Dermis blood vessel endothelial cell (primary cell): ENCODE results near the gene IBA57. TPM values are rescaled to one million over a fixed set of nuclear protein-coding genes. Genes with fewer than 3 reads are reported as not detected.
"Not testable (repeated sequence)": the region's sequence is repeated elsewhere in the genome, so short reads cannot be mapped to it uniquely, and the experiment has no call there.

Experiments used
- DNase-seq: peaks from one replicate; pipeline ENCODE4 v3.0.0; 2010
- total RNA-seq: library from RNA; depleted of rRNA; stranded (reverse); fragments of >200 nt; gene quantifications from 2 replicates; pipeline ENCODE4 v1.2.3, GENCODE V29; 2014

The IBA57 gene
- total RNA-seq, 1 donor from 2014 or later = 9.5 TPM

DNA sequence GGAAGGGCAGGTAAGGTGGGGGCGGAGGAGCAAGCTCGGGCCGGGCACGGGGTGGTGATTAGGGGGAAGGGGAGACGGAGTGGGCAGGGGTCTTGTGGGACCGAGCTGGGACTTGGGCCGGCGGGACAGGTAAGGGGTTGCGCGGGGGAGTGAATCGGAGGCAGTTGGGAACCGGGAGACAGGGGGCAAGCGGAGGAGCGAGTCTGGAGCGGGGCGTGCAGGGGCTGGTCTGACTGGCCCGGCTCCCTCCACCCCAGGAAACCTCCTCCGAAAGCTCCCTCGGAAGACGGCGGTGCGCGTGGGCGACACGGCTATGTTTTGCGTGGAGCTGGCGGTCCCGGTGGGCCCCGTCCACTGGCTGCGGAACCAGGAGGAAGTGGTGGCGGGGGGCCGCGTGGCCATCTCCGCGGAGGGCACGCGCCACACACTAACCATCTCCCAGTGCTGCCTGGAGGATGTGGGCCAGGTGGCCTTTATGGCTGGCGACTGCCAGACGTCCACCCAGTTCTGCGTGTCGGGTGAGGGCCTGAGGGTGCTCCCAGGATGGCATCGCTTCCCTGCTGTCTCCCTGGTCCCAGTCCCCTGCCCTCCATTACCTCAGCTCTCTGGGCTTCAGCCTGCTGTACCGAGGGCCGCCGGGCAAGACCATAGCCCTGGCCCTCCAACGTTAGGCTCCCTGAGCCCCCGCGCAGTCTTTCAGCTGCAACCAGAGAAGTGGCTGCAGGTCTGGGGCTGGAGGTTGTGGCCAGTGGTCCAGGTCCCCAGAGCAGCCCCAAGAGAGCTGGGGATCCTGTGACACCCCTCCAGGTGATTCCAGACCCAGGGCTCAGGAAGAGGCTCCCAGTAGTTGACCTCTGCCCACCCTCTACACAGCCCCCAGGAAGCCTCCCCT is 48.6 kb downstream of the IBA57 start:
- no peak for DNase-seq

GRCh38 chr1:228214921-228215662 is 49.5 kb downstream of the IBA57 start:
- DNase-seq = no peak

GRCh38 chr1:228215663-228216116 is 50.1 kb downstream of the IBA57 start:
- DNase-seq = no peak

DNA sequence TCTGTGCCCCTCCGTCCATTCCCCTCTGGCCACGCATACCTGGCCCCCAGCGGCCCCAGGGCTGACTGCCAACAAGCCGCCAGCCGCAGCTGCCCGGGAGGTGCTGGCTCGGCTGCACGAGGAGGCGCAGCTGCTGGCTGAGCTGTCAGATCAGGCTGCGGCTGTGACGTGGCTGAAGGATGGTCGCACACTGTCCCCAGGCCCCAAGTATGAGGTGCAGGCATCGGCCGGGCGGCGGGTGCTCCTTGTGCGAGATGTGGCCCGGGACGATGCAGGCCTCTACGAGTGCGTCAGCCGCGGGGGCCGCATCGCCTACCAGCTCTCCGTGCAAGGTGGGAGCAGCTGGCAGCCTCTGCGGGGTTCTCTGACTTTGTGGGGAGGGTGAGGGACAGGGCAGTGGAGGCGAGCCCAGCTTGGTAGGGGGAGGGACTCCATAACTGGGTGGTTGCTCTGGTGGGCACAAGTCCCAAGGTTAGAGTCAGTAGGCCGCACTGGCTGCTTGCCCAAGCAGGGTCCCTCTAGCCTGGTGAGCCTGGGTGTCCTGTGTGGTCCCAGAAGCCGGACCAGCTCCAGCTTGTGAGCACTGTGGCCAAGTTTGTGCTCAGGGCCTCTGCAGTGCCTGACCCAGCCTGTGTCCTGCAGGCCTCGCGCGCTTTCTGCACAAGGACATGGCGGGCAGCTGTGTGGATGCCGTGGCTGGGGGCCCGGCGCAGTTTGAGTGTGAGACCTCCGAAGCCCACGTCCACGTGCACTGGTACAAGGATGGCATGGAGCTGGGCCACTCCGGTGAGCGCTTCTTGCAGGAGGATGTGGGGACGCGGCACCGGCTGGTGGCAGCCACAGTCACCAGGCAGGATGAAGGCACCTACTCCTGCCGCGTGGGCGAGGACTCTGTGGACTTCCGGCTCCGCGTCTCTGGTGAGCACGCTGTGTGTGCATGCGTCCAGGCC is 51.0 kb downstream of the IBA57 start:
- DNase-seq = no peak

DNA sequence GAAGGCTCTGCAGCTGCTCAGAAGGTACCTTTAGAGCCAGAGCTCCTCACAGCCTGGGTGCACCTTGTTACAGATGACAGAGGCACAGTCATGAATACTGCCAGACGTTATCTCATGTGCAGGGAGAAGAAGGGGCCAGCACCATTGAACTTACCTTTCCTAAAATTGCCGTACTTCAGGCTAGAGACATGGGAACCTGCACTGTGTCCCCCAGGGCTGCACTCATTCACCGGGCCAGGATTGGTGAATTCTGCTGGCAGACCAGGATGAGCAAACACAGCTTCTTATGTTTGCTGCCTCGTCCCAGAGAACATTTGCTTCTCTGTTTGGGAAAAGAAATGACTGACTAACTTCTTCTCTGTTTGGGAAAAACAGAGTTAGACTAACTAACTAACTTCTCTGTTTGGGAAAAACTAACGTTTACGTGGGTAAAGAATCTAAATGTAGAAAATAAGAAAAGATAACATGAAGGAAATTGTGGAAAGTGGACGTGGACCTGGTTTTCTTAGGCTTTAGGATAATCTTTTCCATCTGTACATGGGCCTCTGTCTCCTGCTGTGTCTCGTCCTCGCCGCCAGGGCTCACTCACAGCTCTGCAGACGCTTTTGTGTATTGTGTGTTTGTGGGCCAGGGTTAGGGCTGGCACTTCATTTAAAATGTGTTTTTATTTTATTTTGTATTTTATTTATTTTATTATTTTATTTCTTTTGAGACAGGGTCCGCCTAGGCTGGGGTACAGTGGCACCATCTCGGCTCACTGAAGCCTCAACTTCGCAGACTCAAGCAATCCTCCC is 52.1 kb downstream of the IBA57 start:
- no peak for DNase-seq

GRCh38 chr1:228218513-228219244 is 53.1 kb downstream of the IBA57 start:
- DNase-seq = no peak

GRCh38 chr1:228219245-228219961 is 53.8 kb downstream of the IBA57 start:
- no peak for DNase-seq

DNA sequence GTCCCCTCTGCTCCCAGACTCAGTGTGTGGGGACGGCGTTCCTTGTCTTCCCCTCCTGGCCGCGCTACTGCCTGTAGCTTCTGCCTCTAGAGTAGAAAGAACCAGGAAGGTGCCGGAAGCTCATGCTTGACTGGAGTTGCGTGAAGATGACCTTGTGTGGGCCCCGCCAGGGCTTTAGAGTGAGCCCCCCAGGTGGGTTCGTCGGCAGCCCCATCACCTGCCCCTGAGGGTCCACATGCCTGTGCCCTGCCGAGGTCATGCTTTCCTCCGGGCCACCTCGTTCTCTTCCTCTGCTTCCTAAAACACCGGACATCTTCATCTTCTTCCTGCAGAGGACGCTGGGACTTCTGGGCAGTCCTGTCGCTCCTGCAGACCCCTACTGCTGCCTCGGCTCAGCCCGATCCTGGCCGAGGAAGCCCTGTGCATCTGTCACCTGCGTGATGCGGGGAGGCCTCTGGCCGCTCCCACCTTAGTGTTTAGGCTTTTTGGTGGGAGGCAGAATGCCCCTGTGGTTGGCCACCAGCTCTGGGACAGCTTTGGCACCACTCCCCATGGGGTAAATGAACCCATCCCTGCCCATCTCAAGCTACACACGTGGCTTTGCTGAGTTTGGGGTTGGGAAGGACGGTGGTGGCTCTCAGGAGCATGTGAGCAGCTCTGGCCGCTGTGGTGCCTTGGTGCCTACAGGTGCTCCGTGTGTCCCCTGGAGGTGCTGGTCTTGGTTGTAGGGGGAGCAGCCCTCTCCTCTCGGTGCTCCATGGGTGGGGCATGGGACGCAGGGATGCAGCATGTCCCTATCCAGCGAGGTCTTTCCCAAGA is 54.6 kb downstream of the IBA57 start:
- DNase-seq = no peak

DNA sequence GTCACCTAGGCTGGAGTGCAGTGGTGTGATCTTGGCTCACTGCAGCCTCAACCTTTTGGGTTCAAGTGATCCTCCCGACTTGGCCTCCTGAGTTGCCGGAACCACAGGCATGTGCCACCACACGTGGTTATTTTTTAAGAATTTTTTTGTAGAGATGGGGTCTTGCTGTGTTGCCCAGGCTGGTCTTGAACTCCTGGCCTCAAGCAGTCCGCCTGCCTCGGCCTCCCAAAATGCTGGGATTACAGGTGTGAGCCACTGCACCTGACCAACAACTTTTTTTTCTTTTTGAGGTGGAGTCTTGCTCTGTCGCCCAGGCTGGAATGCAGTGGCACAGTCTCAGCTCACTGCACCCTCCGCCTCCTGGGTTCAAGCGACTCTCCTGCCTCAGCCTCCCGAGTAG is 55.5 kb downstream of the IBA57 start:
- not testable (repeated sequence) for DNase-seq

DNA sequence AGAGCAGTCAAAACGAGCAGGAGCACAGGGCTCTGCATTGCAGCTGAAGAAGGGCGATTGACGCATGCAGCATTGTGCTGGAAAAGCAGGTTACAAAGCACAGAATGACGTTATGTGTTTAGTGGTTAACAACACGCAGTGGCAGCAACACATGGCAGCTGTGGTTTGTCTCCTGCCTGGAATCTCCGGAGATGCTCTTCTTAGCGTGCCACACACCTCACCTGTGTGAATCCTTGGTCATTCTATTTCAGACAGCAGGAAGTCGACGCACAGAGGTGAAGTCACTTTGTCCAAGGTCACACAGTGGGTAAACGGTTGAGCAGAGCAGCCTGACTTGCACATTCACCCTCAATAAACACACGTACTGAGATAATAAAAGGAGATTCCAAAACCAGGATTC is 56.9 kb downstream of the IBA57 start:
- no peak for DNase-seq

- DNase-seq = no peak
These were observed 58.9 kb downstream of the IBA57 start for GRCh38 chr1:228224198-228225164.

GRCh38 chr1:228225165-228225710 is 59.6 kb downstream of the IBA57 start:
- no peak for DNase-seq

DNA sequence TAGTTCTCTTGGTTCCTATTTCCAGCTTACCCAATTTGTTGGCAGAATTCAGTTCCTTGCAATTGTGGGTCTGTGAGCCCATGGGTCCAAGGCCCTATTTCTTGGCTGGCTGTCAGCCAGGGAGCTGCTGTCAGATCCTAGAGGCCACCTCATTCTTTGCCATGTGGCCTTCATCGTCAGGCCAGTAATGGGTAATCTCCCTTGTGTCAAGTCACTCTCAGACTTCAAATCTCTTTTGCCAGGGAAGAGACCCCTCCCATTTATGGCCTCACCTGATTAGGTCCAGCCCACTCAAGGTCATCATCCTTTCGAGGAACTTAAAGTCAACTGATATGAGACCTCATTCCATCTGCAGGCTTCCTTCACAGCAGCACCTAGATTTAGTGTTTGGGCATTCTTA is 60.1 kb downstream of the IBA57 start:
- no peak for DNase-seq

DNA sequence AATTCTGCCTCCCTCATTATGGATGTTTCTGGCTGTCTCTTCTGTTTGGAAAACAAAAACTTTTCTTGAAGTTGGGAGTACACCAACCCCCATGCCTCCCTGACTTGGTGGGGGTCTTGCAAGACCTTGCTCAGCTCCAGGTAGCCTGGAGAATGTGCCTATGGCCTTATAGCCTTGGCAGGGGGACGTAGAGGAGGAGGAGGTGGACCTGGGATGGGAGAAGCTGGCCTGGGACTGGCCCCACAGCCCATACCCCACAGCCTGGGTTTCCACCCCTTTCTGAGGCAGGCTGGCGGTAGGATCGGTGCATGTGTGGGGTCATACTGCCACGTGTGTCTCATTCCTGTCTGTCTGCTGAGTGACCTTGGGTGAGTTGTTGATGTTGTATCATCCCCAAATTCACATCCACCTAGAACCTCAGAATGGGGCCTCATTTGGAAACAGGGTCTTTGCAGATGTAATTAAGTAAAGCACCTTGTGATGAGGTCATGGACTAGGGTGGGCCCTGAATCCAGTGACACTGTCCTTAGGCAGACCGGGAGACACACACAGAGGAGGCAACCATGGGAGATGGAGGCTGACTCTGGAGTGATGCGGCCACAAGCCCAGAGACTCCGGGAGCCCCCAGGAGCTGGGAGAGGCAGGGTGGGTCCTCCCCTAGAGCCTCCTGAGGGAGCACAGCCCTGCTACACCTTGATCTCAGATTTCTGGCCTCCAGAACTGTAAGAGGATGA is 60.7 kb downstream of the IBA57 start:
- DNase-seq = no peak

DNA sequence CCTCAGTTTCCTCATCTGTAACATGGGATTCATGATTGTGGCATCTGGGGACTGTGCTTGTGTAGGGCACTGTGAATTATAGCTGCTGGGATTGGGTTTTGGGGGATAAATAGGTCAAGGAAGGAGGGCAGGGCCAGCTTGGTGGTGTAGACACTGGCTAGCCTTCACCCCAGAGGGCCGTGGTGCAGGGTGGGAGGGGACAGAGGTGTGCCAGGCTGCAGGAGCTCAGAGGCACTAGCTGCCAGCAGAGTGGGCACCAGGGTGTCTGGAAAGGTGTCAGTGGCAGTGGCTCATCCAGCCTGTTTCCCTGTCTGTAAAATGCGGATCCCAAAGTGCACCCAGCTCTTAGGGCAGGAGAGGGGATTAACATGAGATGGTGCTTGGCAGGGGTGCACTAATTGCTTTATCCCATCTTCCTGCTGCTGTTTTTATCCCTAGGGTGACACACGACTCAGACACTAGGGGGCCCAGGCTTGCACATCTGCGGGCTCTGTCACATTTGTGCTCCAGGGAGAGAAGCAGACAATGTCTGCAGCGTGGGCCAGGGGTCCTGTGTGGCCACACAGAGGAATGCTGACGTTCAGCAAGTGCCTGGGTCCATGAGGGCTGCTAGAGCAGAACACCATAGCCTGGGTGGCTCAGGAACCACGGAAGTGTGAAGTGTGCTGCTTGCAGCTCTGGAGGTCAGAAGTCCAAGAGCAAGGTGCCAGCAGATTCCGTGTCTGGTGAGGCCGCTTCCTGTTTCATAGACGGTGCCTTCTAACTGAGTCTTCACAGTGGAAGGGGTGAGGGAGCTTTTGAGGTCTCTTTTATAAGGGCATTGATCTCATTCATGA is 61.6 kb downstream of the IBA57 start:
- DNase-seq = peak; percentile 35

GRCh38 chr1:228228147-228228546 is 62.5 kb downstream of the IBA57 start:
- not testable (repeated sequence) for DNase-seq
